GM19328 (cell line): Measurements from ENCODE around the gene SH3RF2.
"Not testable (repeated sequence)": the region's sequence is repeated elsewhere in the genome, so short reads cannot be mapped to it uniquely, and the experiment has no call there.

Experiments used
- ATAC-seq: cut with Tn5 transposase; IDR thresholded peaks from one replicate; pipeline ENCODE4 v1.9.1; 2021; ENCODE audit warnings: mild to moderate bottlenecking, moderate library complexity; ENCODE audit not compliant: unreplicated experiment

Gene SH3RF2

GRCh38 chr5:145948921-145949320, 12.5 kb downstream of the SH3RF2 start:
- no peak for ATAC-seq

- no peak for ATAC-seq
Observed at GRCh38 chr5:145949474-145949873, 13.1 kb downstream of the SH3RF2 start.

- ATAC-seq = no peak
Observed at GRCh38 chr5:145951071-145951470, 14.7 kb downstream of the SH3RF2 start.

GRCh38 chr5:145953202-145953601, 16.8 kb downstream of the SH3RF2 start:
- no peak for ATAC-seq

GRCh38 chr5:145954140-145954539, 17.8 kb downstream of the SH3RF2 start:
- not testable (repeated sequence) for ATAC-seq

- no peak for ATAC-seq
Observed at GRCh38 chr5:145957388-145957787, 21.0 kb downstream of the SH3RF2 start.

- ATAC-seq = no peak
Observed at GRCh38 chr5:145958436-145958835, 22.1 kb downstream of the SH3RF2 start.

- no peak for ATAC-seq
Observed at GRCh38 chr5:145960166-145960565, 23.8 kb downstream of the SH3RF2 start.

GRCh38 chr5:145960848-145961600, 24.6 kb downstream of the SH3RF2 start:
- ATAC-seq = no peak

- no peak for ATAC-seq
Observed at GRCh38 chr5:145962001-145962400, 25.6 kb downstream of the SH3RF2 start.

GRCh38 chr5:145964008-145964407, 27.6 kb downstream of the SH3RF2 start:
- not testable (repeated sequence) for ATAC-seq

- no peak for ATAC-seq
Observed at GRCh38 chr5:145965804-145966203, 29.4 kb downstream of the SH3RF2 start.

GRCh38 chr5:145967296-145967695, 30.9 kb downstream of the SH3RF2 start:
- no peak for ATAC-seq

GRCh38 chr5:145968970-145969713, 32.8 kb downstream of the SH3RF2 start:
- ATAC-seq = no peak

GRCh38 chr5:145969714-145970092, 33.3 kb downstream of the SH3RF2 start:
- no peak for ATAC-seq

GRCh38 chr5:145971108-145971507, 34.7 kb downstream of the SH3RF2 start:
- no peak for ATAC-seq

- ATAC-seq = no peak
Observed at GRCh38 chr5:145971701-145972100, 35.3 kb downstream of the SH3RF2 start.

GRCh38 chr5:145975001-145975360, 38.6 kb downstream of the SH3RF2 start:
- ATAC-seq = no peak

- ATAC-seq = no peak
Observed at GRCh38 chr5:145975361-145976066, 39.1 kb downstream of the SH3RF2 start.

GRCh38 chr5:145976431-145977155, 40.2 kb downstream of the SH3RF2 start:
- no peak for ATAC-seq

- no peak for ATAC-seq
Observed at GRCh38 chr5:145978171-145978570, 41.8 kb downstream of the SH3RF2 start.
